ENCODE measurements around the gene EPHB1.
A peak's percentile ranks its signal among the peaks of the same experiment; 100 is the strongest.
"Not testable (repeated sequence)": the region's sequence is repeated elsewhere in the genome, so short reads cannot be mapped to it uniquely, and the experiment has no call there.

Gene EPHB1

DNA sequence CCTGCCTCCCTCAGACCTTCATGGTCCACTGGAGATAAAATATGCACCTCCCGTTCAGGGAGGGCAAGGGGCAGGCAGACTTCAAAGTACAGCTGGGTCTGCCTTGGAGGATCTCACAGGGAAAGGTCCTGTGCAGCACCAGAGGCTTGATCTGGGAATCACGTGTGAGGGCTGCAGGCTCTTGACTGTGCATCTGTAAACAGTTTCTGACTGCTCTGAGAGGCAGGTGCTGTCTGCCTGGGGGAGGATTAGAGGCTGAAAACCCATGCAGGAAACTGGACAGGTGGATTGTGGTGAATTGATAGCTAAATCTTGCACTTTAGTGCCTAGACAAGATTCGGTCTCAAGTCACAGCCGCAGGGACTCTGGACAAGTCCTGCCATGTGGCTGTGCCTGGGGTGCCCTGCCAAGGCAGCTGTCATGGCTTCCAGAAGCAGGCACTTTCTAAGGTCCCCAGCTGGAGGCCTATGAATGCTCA, 239.3 kb downstream of the EPHB1 start:
- TF ChIP-seq, protein P1, sequence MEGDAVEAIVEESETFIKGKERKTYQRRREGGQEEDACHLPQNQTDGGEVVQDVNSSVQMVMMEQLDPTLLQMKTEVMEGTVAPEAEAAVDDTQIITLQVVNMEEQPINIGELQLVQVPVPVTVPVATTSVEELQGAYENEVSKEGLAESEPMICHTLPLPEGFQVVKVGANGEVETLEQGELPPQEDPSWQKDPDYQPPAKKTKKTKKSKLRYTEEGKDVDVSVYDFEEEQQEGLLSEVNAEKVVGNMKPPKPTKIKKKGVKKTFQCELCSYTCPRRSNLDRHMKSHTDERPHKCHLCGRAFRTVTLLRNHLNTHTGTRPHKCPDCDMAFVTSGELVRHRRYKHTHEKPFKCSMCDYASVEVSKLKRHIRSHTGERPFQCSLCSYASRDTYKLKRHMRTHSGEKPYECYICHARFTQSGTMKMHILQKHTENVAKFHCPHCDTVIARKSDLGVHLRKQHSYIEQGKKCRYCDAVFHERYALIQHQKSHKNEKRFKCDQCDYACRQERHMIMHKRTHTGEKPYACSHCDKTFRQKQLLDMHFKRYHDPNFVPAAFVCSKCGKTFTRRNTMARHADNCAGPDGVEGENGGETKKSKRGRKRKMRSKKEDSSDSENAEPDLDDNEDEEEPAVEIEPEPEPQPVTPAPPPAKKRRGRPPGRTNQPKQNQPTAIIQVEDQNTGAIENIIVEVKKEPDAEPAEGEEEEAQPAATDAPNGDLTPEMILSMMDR (conservative IDR thresholded peaks at IDR 0.05; ENCODE audit: control insufficient read depth, insufficient read depth, low read depth, low read length), result no peak
- H3K4me3 ChIP-seq (ENCODE audit: control insufficient read depth, low read depth, low read length), result no peak overlapping the region
- DNase-seq (ENCODE audit: low read depth), result no peak

DNA sequence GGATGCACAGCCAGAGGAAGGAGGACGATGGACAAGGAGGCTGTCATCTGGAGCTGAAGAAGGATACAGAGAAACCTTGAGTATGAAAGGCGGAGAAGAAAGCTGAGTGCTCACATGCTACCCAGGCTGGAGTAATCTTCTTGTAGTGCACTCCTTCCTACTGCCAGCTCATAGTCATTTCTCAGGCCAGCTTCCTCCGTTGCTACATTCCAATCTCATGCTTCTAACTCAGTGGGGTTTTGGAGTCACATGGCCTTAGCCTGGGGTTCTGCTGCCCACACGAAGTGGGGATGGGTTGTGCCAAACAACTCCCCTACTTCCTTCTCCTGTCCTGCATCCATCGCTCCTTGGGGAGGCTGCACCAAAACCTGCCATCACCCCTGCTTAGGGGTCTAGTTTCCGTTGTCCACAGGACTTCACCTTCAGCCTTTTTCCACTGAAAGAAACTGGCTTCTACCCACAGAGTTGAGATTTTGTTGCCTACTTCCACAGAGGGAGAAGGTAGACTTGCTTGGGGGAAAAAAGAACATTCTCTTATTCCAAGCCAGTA, 239.9 kb downstream of the EPHB1 start:
- no peak overlapping the region for H3K4me3 ChIP-seq (ENCODE audit: control insufficient read depth, low read depth, low read length)
- TF ChIP-seq, protein P1 (conservative IDR thresholded peaks at IDR 0.05; ENCODE audit: control insufficient read depth, insufficient read depth, low read depth, low read length), result no peak
- DNase-seq (ENCODE audit: low read depth), result peak; percentile 6

GRCh38 chr3:135038186-135038585, 243.1 kb downstream of the EPHB1 start:
- H3K4me3 ChIP-seq (ENCODE audit: control insufficient read depth, low read depth, low read length), result no peak overlapping the region
- no peak for DNase-seq (ENCODE audit: low read depth)
- TF ChIP-seq, protein P1 (conservative IDR thresholded peaks at IDR 0.05; ENCODE audit: control insufficient read depth, insufficient read depth, low read depth, low read length), result no peak

DNA sequence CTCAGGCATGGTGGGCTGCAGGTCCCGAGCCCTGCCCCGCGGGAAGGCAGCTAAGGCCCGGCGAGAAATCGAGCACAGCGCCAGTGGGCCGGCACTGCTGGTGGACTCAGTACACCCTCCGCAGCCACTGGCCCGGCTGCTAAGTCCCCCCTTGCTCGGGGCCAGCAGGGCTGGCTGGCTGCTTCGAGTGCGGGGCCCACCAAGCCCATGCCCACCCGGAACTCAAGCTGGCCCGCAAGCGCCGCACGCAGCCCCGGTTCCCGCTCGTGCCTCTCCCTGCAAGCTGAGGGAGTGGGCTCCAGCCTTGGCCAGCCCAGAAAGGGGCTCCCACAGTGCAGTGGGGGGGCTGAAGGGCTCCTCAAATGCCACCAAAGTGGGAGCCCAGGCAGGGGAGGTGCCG, 244.5 kb downstream of the EPHB1 start:
- not testable (repeated sequence) for DNase-seq (ENCODE audit: low read depth); H3K4me3 ChIP-seq (ENCODE audit: control insufficient read depth, low read depth, low read length)

- no peak overlapping the region for H3K4me3 ChIP-seq (ENCODE audit: control insufficient read depth, low read depth, low read length)
- TF ChIP-seq, protein P1 (conservative IDR thresholded peaks at IDR 0.05; ENCODE audit: control insufficient read depth, insufficient read depth, low read depth, low read length), result no peak
- DNase-seq (ENCODE audit: low read depth), result no peak
Measured at GRCh38 chr3:135040321-135041240, 245.5 kb downstream of the EPHB1 start.

DNA sequence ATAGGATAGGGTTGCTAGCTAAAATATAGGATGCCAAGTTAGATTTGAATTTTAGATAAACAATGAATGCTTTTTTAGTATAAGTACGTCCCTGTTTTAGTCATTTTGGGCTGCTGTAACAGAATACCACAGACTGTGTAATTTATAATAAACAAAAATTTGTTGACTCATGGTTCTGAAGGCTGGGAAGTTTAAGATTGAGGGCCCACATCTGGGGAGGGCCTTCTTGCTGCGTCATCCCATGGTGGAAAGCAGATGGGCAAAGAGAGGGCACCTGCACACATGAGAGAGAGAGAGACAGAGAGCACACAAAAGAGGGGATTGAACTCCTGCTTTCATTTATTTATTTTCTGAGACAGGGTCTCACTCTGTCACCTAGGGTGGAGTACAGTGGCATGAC, 246.5 kb downstream of the EPHB1 start:
- H3K4me3 ChIP-seq (ENCODE audit: control insufficient read depth, low read depth, low read length), result no peak overlapping the region
- TF ChIP-seq, protein P1 (conservative IDR thresholded peaks at IDR 0.05; ENCODE audit: control insufficient read depth, insufficient read depth, low read depth, low read length), result no peak
- peak; percentile 19 for DNase-seq (ENCODE audit: low read depth)

DNA sequence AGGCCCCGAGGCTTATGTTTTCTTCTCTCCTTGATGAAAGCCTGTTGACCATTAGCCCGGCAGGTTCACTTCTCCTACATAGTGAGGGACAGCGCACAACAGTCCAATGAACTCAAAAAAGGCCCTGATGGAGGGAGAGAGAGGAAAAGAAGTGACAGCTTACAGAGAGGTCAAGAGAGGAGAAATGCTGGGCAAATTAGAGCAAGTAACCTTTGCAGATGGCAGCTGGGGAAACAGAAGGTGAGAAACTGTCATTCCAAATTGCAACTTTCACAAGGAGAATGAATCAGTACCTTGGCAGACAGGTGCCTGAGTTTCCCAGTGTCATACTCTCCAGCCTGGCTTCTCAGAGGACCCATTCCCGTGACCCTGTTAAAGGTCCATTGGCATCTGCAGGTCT, 252.0 kb downstream of the EPHB1 start:
- H3K4me3 ChIP-seq (ENCODE audit: control insufficient read depth, low read depth, low read length), result no peak overlapping the region
- TF ChIP-seq, protein P1 (conservative IDR thresholded peaks at IDR 0.05; ENCODE audit: control insufficient read depth, insufficient read depth, low read depth, low read length), result no peak
- DNase-seq (ENCODE audit: low read depth), result no peak

All from fibroblast of mammary gland (primary cell).